Neural progenitor cell (in vitro differentiated cells): ENCODE measurements around the gene KRTAP6-1. TPM values are rescaled to one million over a fixed set of nuclear protein-coding genes. Genes with fewer than 3 reads are reported as not detected.

Source experiments
- DNase-seq: peaks from one replicate; pipeline ENCODE4 v3.0.0-alpha.2; 2016; ENCODE audit warnings: low spot score
- H2AFZ ChIP-seq: fragments of 200-600 bp; sonication (generic); replicated peaks from 2 replicates; pipeline ENCODE4 v1.6.1; 2016; ENCODE audit warnings: antibody characterized with exemption
- H3F3A ChIP-seq: fragments of 200-600 bp; sonication (generic); 2 replicates; pipeline ENCODE4 v1.6.1; 2016; ENCODE audit warnings: antibody characterized with exemption, low read depth
- H3K27ac ChIP-seq: fragments of 200-600 bp; sonication (generic); 2 replicates; pipeline ENCODE4 v1.5.1; 2016; ENCODE audit warnings: mild to moderate bottlenecking
- H3K27me3 ChIP-seq: fragments of 200-600 bp; sonication (generic); 2 replicates; pipeline ENCODE4 v1.6.1; 2016; ENCODE audit warnings: mild to moderate bottlenecking, moderate library complexity
- H3K36me3 ChIP-seq: fragments of 200-600 bp; sonication (generic); 2 replicates; pipeline ENCODE4 v1.5.1; 2016
- H3K4me1 ChIP-seq: fragments of 200-600 bp; sonication (generic); 2 replicates; pipeline ENCODE4 v1.6.1; 2016; ENCODE audit warnings: mixed run types
- H3K4me2 ChIP-seq: fragments of 200-600 bp; sonication (generic); 2 replicates; pipeline ENCODE4 v1.6.1; 2016
- H3K4me3 ChIP-seq: fragments of 200-600 bp; sonication (generic); 2 replicates; pipeline ENCODE4 v1.5.1; 2016
- H3K79me2 ChIP-seq: fragments of 200-600 bp; sonication (generic); 2 replicates; pipeline ENCODE4 v1.6.1; 2016; ENCODE audit warnings: low read depth
- H3K9ac ChIP-seq: fragments of 200-600 bp; sonication (generic); 2 replicates; pipeline ENCODE4 v1.6.1; 2016
- H3K9me3 ChIP-seq: fragments of 200-600 bp; sonication (generic); 2 replicates; pipeline ENCODE4 v1.5.1; 2016; ENCODE audit warnings: low read depth
- H4K20me1 ChIP-seq: fragments of 200-600 bp; sonication (generic); 2 replicates; pipeline ENCODE4 v1.6.1; 2016; ENCODE audit warnings: low read depth
- H3K27ac Mint-ChIP-seq: 3 replicates; pipeline ENCODE4 v1.8.0; 2021; ENCODE audit warnings: mixed read lengths
- H3K27me3 Mint-ChIP-seq: 2 replicates; pipeline ENCODE4 v1.8.0; 2022; ENCODE audit warnings: low read depth, mild to moderate bottlenecking, inconsistent platforms, moderate library complexity, mixed read lengths; ENCODE audit not compliant: insufficient read depth
- H3K36me3 Mint-ChIP-seq: 3 replicates; pipeline ENCODE4 v1.8.0; 2021; ENCODE audit warnings: mixed read lengths
- H3K4me1 Mint-ChIP-seq: 3 replicates; pipeline ENCODE4 v1.8.0; 2021; ENCODE audit warnings: mixed read lengths
- H3K4me3 Mint-ChIP-seq: 3 replicates; pipeline ENCODE4 v1.8.0; 2021; ENCODE audit warnings: mild to moderate bottlenecking, moderate library complexity, mixed read lengths
- H3K9me3 Mint-ChIP-seq: 3 replicates; pipeline ENCODE4 v1.8.0; 2020; ENCODE audit warnings: mixed read lengths
- EZH2 ChIP-seq: fragments of 200-600 bp; sonication (generic); IDR thresholded peaks from 2 replicates; pipeline ENCODE4 v1.6.1; 2017; ENCODE audit warnings: antibody characterized with exemption, mild to moderate bottlenecking, moderate library complexity
- EZH2phosphoT487 ChIP-seq: fragments of 200-600 bp; sonication (generic); IDR thresholded peaks from 2 replicates; pipeline ENCODE4 v1.6.1; 2017; ENCODE audit warnings: antibody characterized with exemption
- total RNA-seq: library from RNA; depleted of rRNA; stranded (reverse); fragments of >200 nt; gene quantifications from 2 replicates; pipeline ENCODE4 v1.2.3, GENCODE V29; 2015; ENCODE audit warnings: low replicate concordance
- TF ChIP-seq, protein P1 (sequence below): fragments of 200-600 bp; sonication (generic); IDR thresholded peaks from 2 replicates; pipeline ENCODE4 v1.5.1; 2017; ENCODE audit warnings: antibody characterized with exemption, mild to moderate bottlenecking

The KRTAP6-1 gene
- total RNA-seq, 1 donor from 2014 or later, result not detected

DNA sequence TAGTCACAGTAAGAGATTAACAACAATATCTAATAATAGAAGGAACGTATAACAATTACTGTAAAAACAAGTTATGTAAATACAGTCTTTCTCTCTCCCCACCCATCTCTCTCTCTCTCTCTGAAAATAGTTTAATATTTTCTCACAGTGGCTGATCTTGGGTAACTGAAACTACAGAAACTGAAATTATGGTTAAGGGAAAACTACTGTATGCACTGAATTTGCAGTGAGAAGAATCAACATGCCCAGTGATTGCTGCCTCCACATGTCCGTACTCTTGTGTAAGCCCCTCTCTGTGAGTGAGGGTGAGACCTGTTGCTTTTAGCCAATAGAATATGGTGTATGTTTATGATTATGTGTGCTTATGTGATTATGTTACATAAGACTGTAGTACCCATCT lies 1.6 kb downstream of the KRTAP6-1 start:
- H3K9me3 Mint-ChIP-seq, result no peaks in the 10 kb centered on the region

DNA sequence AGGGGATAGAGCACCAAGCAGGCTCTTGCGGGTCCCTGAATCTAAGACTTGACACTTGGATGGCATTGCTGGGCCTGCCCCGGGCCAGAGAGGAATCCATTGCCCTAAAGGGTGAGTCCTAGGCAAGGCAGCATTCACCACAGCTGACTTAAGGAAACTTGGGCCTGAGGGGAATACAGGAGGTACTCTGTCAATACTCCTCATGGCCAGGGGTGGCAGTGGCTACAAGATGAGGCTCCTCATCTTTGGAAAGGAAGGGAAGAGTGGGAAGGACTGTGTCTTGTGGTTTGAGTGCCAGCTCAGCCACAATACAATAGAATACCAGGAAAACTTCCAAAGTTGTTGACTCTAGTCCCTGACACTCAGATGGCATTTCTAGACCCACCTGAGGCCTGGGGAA lies 7.8 kb downstream of the KRTAP6-1 start:
- H3K27ac ChIP-seq, result no peak overlapping the region
- Mint-ChIP-seq H3K4me1 (no peaks in the 10 kb centered on the region), H3K36me3 (no peaks in the 10 kb centered on the region), H3K9me3 (no peaks in the 10 kb centered on the region), H3K27me3 (peaks cover 10% of the 10 kb centered on the region), H3K4me3 (no peak overlapping the region), H3K27ac (no peak overlapping the region)
- no peaks in the 10 kb centered on the region for H3K4me1 ChIP-seq
- H3K36me3 ChIP-seq, result no peaks in the 10 kb centered on the region
- no peaks in the 10 kb centered on the region for H3K27me3 ChIP-seq
- no peak for DNase-seq
- no peak overlapping the region for H2AFZ ChIP-seq
- H3K79me2 ChIP-seq, result no peaks in the 10 kb centered on the region
- no peak overlapping the region for H3K4me3 ChIP-seq
- peaks cover 5% of the 10 kb centered on the region for H3K9me3 ChIP-seq
- H4K20me1 ChIP-seq, result no peaks in the 10 kb centered on the region
- H3K9ac ChIP-seq, result no peak overlapping the region
- no peaks in the 10 kb centered on the region for H3F3A ChIP-seq
- TF ChIP-seq, protein P1, sequence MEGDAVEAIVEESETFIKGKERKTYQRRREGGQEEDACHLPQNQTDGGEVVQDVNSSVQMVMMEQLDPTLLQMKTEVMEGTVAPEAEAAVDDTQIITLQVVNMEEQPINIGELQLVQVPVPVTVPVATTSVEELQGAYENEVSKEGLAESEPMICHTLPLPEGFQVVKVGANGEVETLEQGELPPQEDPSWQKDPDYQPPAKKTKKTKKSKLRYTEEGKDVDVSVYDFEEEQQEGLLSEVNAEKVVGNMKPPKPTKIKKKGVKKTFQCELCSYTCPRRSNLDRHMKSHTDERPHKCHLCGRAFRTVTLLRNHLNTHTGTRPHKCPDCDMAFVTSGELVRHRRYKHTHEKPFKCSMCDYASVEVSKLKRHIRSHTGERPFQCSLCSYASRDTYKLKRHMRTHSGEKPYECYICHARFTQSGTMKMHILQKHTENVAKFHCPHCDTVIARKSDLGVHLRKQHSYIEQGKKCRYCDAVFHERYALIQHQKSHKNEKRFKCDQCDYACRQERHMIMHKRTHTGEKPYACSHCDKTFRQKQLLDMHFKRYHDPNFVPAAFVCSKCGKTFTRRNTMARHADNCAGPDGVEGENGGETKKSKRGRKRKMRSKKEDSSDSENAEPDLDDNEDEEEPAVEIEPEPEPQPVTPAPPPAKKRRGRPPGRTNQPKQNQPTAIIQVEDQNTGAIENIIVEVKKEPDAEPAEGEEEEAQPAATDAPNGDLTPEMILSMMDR, result no peak
- TF ChIP-seq EZH2phosphoT487 (no peak), EZH2 (no peak)
- no peak overlapping the region for H3K4me2 ChIP-seq

More for the DNA sequence above, 1.6 kb downstream of the KRTAP6-1 start:
- no peak overlapping the region for H3K4me2 ChIP-seq
- H3K36me3 ChIP-seq, result no peaks in the 10 kb centered on the region
- no peaks in the 10 kb centered on the region for H3K27me3 ChIP-seq
- no peak overlapping the region for H2AFZ ChIP-seq
- no peaks in the 10 kb centered on the region for H3K79me2 ChIP-seq
- Mint-ChIP-seq H3K27me3 (peaks cover 6% of the 10 kb centered on the region), H3K36me3 (no peaks in the 10 kb centered on the region), H3K27ac (no peak overlapping the region), H3K4me3 (no peak overlapping the region), H3K4me1 (no peaks in the 10 kb centered on the region)
- no peak overlapping the region for H3K9ac ChIP-seq
- H3F3A ChIP-seq, result no peaks in the 10 kb centered on the region
- no peak overlapping the region for H3K27ac ChIP-seq
- H3K9me3 ChIP-seq, result peaks cover 17% of the 10 kb centered on the region
- H3K4me3 ChIP-seq, result no peak overlapping the region
- no peak for DNase-seq
- TF ChIP-seq EZH2phosphoT487, result no peak
- TF ChIP-seq, protein P1, result no peak
- TF ChIP-seq EZH2, result no peak
- H3K4me1 ChIP-seq, result no peaks in the 10 kb centered on the region
- H4K20me1 ChIP-seq, result no peaks in the 10 kb centered on the region

DNA sequence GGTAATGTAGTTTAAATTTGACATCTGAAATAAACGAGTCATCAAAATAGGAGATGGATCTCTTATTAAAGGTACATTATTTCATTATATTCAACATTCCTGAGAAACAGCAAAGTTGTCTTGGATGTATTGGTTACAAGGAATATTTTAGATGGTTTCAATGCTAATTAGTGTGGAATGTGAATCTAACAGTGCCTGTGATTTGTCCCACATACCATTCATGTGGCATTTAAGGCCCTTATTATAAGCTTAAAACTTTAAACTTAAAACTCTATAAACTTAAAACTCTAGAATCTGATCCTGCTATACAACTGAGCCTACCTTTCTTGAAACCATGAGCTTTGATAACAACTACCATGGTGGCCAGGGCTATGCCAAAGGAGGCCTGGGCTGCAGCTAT lies 12.9 kb downstream of the KRTAP6-1 start, which contains the start of gene KRTAP22-1:
Gene KRTAP22-1 (plus strand): TSS at position 301 of the 400 bp plus-strand sequence.
- Mint-ChIP-seq H3K9me3 (no peaks in the 10 kb centered on the region), H3K4me3 (no peak within 1 kb of the TSS), H3K27me3 (peaks cover 2% of the 10 kb centered on the region), H3K27ac (no peak within 1 kb of the TSS), H3K4me1 (no peaks in the 10 kb centered on the region), H3K36me3 (no peaks in the 10 kb centered on the region)
- Histone ChIP-seq H3K27ac (no peak within 1 kb of the TSS), H3K9ac (no peak within 1 kb of the TSS), H4K20me1 (no peaks in the 10 kb centered on the region), H3K36me3 (no peaks in the 10 kb centered on the region), H3K9me3 (peaks cover 5% of the 10 kb centered on the region), H3K4me2 (no peak within 1 kb of the TSS), H3K4me3 (no peak within 1 kb of the TSS), H3F3A (no peaks in the 10 kb centered on the region), H3K27me3 (no peaks in the 10 kb centered on the region), H2AFZ (no peak within 1 kb of the TSS), H3K4me1 (no peaks in the 10 kb centered on the region), H3K79me2 (no peaks in the 10 kb centered on the region)
- TF ChIP-seq EZH2phosphoT487 (no peak), EZH2 (no peak)
- TF ChIP-seq, protein P1, result no peak
- no peak for DNase-seq
